GM10847 (cell line): Measurements from ENCODE around the gene CYP11A1.

Experiments used
- POLR2A ChIP-seq: IDR thresholded peaks from 2 replicates; pipeline ENCODE4 v1.6.1; 2011; ENCODE audit not compliant: insufficient read length; ENCODE audit errors: extremely low read depth

CYP11A1 gene

DNA sequence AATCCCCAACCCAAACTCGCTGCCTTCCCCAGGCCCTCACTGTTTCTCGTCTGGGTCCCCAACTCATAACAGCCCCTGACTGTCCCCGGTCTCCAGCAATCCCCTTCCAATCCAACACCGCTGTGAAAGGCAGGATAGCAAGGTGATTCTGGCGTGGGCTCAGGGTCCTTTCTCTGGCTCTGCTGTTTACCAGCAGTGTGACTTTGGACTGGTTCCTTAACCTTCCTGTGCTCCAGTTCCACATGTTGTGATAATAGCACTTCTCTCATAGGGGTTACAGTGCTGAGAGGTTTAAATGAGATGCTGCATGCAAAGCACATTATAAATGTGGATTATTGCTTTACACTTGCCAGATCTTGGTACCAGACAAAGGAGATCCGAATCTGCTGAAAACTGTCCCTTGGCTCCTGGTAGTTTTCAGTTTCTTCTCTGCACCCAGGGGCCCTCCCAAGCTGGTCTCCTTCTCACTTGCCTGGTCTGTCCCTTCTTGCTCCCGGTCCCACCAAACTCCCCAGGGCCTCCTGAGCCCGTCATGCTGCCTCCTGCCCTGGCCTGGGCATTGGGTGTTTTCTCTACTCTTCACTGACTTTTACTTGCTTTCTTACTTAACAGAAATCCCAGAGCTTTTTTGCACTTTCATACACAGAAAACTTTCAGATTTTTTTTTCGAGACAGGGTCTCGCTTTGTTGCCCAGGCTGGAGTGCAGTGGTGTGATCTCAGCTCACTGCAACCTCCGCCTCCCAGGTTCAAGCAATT lies 26.8 kb upstream of the CYP11A1 start:
- TF ChIP-seq POLR2A, result no peak

DNA sequence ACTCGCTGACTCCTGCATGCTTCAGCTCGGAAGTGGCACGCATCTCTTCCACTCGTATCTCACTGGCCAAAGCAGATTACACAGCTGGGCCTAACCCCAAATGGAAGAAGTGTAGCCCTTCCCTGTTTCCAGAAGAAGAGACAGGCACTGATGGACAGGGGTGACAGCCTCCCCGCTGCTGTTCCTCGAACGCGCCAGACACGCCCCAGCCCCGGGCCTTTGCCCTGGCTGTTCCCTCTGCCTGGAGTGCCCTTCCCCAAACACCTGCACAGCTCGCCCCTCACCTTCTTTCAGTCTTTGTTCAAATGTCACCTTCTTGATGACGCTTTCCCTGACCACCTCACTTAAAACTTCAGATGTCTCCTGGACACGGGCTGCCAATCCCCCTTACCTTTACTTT lies 26.0 kb upstream of the CYP11A1 start:
- TF ChIP-seq POLR2A, result no peak

- TF ChIP-seq POLR2A, result no peak
Measured at GRCh38 chr15:74392902-74393301, 25.5 kb upstream of the CYP11A1 start.

DNA sequence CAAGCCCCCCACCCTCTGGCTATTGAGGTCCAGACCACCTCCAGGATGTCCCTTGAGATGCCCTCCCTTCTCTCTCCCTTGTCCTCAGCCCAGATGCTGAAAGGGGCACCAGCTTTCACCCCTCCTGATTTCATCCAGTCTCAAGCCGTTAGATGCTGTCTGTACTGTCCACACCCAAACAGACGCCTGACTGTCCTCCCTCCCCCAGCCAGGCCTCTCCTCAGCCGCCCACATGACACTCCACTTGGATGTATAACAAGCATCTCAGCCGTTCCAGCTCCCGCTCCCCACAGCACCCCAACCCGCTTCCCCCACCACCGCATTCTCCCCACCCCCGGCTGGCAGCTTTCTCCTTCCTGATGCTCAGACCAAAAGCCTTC lies 25.0 kb upstream of the CYP11A1 start:
- no peak for TF ChIP-seq POLR2A

GRCh38 chr15:74391582-74392450 lies 24.4 kb upstream of the CYP11A1 start:
- TF ChIP-seq POLR2A, result no peak

- no peak for TF ChIP-seq POLR2A
Measured at GRCh38 chr15:74390647-74391288, 23.3 kb upstream of the CYP11A1 start.

DNA sequence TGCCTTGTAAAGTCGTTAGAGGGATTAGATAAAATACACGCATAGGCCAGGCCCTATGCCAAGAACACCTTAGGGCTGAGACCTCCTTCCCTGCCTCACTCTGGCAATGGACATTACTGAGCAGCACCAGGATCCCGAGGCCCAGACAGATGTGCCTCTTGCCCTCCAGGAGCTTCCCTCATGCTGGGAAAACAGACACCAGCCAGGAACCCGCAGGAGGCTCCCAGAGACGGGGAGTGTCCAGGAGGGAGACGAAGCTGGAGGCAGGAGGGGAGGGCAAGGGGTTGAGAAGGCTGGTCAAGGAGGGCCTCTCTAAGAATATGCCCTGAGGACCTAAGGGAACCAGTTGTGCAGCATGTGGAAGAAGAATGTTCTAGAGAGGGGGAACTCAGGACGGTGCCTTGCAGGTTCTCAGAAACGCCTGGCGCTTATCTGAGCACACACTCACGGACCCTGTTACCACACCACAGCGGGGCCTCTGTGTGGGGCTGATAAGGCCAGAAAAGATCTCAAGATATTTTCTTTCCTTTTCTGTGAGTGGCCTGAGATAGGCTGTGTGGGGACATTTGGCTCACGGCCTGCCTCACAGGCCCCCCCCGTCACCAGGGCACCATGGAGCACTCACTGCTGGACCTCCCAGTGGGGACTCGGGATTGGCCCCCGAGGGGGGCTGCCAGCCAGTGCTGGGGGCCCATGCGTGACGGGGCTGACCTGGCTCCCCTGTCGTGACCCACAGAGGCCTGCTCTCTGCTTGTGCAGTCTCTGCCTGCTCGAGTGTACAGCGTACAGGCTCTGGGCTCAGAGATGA lies 22.0 kb upstream of the CYP11A1 start:
- no peak for TF ChIP-seq POLR2A

- TF ChIP-seq POLR2A, result no peak
Measured at GRCh38 chr15:74388363-74388951, 21.0 kb upstream of the CYP11A1 start.

DNA sequence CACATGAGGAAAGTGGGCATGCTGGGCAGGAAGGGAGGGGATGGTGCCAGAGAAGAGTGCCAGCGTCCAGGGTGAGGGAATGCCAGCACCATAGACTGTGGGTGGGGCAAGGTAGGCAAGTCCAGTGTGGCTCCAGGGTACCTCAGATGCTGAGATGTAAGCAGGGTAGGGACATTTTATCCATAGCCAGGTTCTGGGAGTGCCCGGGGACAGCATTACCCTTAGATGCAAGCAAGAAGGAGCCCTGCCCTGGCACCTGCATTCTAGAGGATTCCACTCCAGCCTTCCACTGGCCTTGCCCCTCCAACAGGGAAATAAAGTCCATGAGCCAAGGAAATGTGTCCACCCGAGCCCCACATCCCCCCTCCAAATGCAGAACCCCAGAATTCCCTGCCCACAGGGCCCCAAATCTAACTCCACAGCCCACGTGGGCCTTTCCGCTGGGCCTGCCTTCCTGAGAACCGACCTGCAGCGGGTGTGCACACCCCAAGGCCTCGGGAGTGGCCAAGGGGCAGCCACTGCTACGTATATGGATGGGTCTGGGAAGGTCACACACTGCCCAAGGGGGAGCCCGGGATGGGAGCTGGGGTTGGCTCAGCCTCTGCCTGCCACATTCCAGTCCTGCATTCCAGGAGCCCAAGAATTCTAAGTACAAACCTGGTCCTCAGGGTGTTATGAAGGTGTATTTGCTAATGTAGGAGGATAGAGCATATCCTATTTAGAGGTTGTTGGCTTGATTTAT lies 20.3 kb upstream of the CYP11A1 start:
- TF ChIP-seq POLR2A, result no peak

DNA sequence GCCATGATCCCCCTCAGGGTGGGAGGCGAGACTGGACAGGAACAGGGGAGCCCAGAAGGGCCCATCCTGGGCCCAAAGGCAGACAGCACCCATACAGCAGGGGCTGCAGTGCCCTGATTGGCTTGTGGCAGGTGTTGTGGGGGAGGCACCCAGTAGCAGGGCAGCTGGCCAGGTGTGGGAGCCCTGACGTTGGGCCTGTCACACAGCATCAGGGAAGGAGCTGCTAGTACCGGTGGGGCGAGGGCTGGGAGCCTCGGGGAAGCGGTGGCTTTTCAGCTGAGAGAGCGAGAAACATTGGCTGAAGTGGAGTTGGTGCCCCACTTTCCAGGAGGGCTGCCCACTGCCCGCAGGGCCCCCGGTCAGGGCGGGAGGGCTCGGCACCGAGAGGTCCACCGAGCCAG lies 19.7 kb upstream of the CYP11A1 start:
- peak; percentile 22 for TF ChIP-seq POLR2A

DNA sequence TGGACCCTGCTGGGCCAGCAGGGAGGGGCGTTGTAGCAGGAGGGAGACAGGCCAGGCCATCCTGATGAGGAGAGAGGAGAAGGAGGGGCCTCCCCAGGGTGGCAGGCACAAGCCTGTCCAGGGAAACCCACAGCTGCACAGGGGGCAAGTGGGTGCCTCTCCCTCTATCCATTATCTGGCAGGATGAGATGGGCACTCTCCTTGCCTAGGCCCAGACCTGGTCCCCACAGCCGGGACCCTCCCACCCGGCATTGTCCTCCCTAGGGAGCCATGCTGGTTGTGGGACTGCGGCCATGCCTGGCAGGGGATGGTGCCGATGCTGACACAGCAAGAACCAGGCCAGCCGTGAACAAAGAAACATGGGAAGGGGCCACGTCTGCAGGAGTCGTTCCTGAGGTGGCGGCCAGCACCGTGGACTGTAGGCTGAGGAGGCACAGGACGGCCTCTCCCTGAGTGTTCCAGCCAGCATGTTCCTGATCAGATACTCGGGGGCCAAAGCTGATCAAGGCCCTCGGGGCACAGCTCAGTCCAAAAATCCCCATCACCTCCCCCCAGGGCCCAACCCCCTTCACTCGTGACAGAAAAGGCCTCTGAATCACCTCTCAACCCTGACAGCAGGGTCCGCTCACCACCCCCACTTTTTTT lies 19.2 kb upstream of the CYP11A1 start:
- TF ChIP-seq POLR2A, result no peak

DNA sequence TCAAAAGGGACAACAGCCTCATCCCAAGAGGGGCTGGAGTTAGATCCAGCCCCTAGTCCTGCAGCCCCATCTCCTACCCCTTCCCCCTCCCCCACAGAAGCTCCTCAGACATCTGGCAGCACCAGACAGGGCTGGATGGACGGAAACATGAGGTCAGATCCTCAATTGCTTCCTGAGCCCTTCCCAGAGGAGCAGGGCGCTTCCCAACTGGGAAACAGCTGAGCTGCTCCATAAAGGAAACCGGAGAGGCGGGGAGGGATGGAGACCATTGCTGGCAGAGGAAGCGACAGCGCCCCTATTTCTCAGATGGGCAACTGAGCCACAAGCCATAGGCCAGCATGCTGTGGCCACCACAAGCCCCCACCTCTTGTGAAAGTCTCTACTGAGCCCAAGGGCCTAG lies 18.3 kb upstream of the CYP11A1 start:
- no peak for TF ChIP-seq POLR2A

GRCh38 chr15:74384881-74385643 lies 17.6 kb upstream of the CYP11A1 start:
- peak; percentile 58 for TF ChIP-seq POLR2A

DNA sequence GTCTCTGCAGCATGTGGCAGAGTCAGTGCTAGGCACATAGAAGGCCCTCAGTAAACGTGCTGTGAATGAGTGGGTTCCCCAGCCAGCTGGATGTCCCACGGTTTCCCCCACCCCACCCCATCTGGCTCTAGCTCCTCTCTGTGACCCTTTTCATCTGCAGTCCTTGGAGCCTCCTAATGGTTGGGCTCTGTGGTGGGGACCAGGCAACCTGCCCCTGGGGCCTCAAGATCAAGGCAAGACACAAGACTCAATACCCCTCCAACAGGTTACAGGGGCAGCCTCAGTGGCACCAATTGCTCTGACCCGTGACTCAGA lies 17.1 kb upstream of the CYP11A1 start:
- no peak for TF ChIP-seq POLR2A
